Coronary artery (tissue), 2 donors: Measurements from ENCODE around the gene OLA1.
A peak's percentile ranks its signal among the peaks of the same experiment; 100 is the strongest.

ENCODE experiments used
- DNase-seq: peaks from one replicate; pipeline ENCODE4 v3.0.0-alpha.2; 2017; ENCODE audit warnings: low spot score
- H3K27ac ChIP-seq, 2 donors: fragments of 200-600 bp; sonication (generic); one replicate each; pipeline ENCODE4 v1.5.1; 2016 to 2019
- H3K4me3 ChIP-seq: fragments of 200-600 bp; sonication (generic); 2 replicates; pipeline ENCODE4 v1.5.1; 2016; ENCODE audit warnings: mild to moderate bottlenecking, moderate library complexity
- TF ChIP-seq, protein P1 (sequence below): fragments of 200-600 bp; sonication (generic); IDR thresholded peaks from one replicate; pipeline ENCODE4 v1.5.1; 2019; ENCODE audit warnings: antibody characterized with exemption

The OLA1 gene

DNA sequence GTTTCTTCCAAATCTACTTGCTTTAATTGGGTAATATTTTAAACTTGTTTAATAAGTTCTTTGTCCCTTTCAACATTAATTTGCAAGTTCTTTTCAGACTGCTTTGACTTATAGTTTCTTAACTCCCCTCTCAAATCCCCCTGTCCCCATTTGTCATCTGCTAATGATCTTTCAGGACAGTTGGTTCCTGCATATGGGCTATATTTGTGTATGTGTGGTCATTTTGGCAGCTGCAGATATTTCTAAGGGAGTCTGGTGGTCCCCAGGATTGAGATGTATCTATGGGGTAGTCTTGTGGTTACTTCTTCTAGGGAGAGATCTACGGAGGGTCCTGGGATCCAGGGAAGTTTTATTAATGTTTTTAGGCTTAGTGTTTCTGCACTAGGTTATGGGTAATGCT lies 162.6 kb downstream of the OLA1 start:
- TF ChIP-seq, protein P1, sequence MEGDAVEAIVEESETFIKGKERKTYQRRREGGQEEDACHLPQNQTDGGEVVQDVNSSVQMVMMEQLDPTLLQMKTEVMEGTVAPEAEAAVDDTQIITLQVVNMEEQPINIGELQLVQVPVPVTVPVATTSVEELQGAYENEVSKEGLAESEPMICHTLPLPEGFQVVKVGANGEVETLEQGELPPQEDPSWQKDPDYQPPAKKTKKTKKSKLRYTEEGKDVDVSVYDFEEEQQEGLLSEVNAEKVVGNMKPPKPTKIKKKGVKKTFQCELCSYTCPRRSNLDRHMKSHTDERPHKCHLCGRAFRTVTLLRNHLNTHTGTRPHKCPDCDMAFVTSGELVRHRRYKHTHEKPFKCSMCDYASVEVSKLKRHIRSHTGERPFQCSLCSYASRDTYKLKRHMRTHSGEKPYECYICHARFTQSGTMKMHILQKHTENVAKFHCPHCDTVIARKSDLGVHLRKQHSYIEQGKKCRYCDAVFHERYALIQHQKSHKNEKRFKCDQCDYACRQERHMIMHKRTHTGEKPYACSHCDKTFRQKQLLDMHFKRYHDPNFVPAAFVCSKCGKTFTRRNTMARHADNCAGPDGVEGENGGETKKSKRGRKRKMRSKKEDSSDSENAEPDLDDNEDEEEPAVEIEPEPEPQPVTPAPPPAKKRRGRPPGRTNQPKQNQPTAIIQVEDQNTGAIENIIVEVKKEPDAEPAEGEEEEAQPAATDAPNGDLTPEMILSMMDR = no peak
- Histone ChIP-seq H3K27ac (no peak overlapping the region), H3K4me3 (no peak overlapping the region)
- DNase-seq = no peak

DNA sequence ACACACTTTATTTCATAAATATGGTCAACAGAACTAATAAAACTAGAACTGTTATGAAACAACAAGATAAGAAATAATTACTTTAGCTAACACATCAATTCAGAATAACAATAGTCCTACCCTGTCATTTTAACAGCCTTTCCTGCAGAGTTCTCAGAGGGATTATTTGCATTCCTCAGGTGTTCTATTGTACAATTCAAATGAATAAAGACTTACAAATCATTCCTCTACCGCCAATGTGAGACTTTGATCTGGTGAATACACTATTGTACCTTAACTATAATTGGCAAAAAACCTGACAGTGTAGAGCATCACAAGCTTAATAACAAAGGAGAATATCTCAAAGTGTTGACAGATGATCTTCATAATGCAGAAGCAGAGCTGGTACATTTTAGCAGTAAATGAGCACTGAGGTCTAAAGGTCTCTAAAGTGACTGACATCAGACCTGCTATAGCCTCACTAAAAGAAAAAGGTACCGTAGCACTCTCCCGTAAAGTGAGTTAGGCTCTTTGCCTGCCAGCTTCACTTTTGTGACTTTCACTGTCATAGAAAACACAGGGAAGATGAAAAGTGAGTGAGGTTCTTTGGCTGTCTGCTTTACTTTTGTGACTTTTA lies 164.4 kb downstream of the OLA1 start:
- Histone ChIP-seq H3K27ac (no peak overlapping the region), H3K4me3 (no peak overlapping the region)
- TF ChIP-seq, protein P1 = no peak
- no peak for DNase-seq

DNA sequence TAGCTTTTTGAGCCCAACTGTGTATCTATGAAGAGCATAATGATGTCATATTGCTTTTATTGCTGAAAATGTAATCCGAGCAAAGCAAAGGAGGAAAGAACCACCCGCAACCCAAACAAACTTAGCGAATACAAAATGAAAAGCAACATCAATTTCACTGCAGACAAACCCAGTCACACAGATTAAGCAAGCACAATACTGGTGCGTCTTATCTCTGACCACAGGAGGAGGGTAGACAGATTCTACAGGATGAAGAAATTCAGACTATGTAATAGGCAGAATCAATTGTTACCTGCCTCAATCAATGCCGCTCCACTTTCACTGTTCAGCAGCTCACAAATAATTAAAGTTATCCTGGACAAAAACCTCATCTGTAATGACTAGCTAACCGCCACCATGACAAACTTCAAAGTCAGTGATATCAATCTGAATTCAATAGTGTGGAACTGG lies 167.6 kb downstream of the OLA1 start:
- TF ChIP-seq, protein P1 = no peak
- no peak overlapping the region for H3K27ac ChIP-seq
- no peak for DNase-seq
- no peak overlapping the region for H3K4me3 ChIP-seq

DNA sequence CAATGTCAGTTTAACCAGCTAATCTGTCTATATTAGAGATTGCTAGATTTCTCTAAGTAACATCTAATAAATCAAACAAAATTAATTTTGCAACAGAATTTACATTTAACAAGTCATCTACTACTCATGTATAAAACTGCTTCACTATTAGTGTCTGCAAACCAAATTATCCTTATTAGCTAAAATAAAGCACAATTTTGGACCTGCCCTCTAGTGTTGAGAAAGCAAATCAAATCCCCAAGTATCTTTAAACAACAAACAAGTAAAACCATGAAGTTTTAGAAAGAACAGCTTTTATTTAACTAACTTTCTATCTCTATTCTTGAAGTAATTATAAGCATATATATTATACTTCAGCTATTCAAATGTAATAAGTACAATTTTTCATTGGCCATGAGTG lies 170.1 kb downstream of the OLA1 start:
- Histone ChIP-seq H3K27ac (no peak overlapping the region), H3K4me3 (no peak overlapping the region)
- no peak for DNase-seq
- TF ChIP-seq, protein P1 = peak; percentile 18

DNA sequence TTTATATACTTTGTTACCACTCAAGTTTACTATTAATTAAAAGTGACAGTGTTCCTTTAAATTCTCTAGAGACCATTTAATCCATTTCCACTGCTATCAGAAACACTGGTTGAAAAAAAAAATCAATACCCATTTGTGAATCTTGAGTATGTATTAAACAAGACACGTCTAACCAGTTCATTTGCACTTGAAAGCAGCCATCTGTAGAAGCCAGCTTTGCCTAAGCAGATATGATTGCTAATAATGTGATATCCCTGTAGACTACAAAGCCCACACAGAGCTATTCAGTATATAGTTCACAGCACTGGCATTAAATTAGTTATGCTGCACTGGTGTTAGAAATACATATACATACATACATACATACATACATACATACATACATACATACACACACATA lies 171.4 kb downstream of the OLA1 start:
- DNase-seq = no peak
- Histone ChIP-seq H3K4me3 (no peak overlapping the region), H3K27ac (no peak overlapping the region)
- TF ChIP-seq, protein P1 = no peak

DNA sequence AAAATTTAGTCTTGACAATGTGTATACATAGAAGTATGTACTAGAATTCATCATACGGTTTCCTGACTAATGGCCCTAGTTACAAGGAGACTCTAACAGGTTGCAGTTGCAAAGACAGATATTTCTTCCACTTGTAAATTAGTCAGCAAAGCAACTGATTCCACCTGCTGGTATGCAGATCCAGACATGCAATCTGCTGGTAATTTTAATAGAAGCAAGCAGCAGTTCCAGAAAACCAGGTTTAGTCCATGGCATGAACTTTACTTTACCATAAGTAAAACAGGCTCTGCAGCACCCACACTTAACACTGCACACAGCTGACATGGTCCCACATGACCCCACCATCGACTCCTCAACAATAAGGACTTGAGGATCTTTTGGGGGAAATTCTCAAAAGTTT lies 172.3 kb downstream of the OLA1 start:
- no peak overlapping the region for H3K4me3 ChIP-seq
- no peak overlapping the region for H3K27ac ChIP-seq
- no peak for DNase-seq
- TF ChIP-seq, protein P1 = no peak

DNA sequence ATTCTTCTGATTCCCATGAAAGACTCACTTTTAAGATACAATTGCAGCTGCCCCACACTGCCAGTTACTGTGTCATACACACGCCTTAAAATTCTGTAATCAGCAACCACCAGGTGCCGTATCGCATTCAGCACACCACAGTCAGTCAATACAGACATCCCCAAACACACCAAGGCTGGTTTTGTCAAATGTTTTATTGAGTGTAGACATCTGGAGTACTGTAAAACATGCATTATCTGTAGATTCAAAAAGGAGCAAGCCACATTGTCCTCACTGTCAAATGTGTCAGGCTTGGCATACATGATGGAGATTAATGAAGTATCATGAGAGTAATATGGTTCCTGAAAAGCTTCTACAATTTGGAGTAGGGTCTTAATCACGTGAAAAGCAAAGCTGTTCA lies 173.5 kb downstream of the OLA1 start:
- TF ChIP-seq, protein P1 = no peak
- Histone ChIP-seq H3K27ac (no peak overlapping the region), H3K4me3 (no peak overlapping the region)
- no peak for DNase-seq
